Ishikawa (cell line): ENCODE data around the gene MAP1LC3B2.

Source experiments
- CEBPB ChIP-seq: IDR thresholded peaks from 2 replicates; pipeline ENCODE4 v1.6.1; 2012
- EGR1 ChIP-seq: IDR thresholded peaks from 2 replicates; pipeline ENCODE4 v1.6.1; 2012
- EP300 ChIP-seq: IDR thresholded peaks from 2 replicates; pipeline ENCODE4 v1.6.1; 2012; ENCODE audit warnings: borderline replicate concordance
- FOXM1 ChIP-seq: IDR thresholded peaks from 2 replicates; pipeline ENCODE4 v1.6.1; 2012; ENCODE audit warnings: low read depth, borderline replicate concordance
- MAX ChIP-seq: IDR thresholded peaks from 2 replicates; pipeline ENCODE4 v1.6.1; 2012
- NFIC ChIP-seq: IDR thresholded peaks from 2 replicates; pipeline ENCODE4 v1.6.1; 2012
- RAD21 ChIP-seq: IDR thresholded peaks from 2 replicates; pipeline ENCODE4 v1.6.1; 2012; ENCODE audit warnings: low read depth
- REST ChIP-seq: IDR thresholded peaks from 2 replicates; pipeline ENCODE4 v1.6.1; 2012; ENCODE audit warnings: low read depth, mild to moderate bottlenecking
- TAF1 ChIP-seq: IDR thresholded peaks from 2 replicates; pipeline ENCODE4 v1.6.1; 2012; ENCODE audit warnings: low read depth, mild to moderate bottlenecking
- TCF12 ChIP-seq: IDR thresholded peaks from 2 replicates; pipeline ENCODE4 v1.6.1; 2012; ENCODE audit warnings: low read depth
- TEAD4 ChIP-seq: IDR thresholded peaks from 2 replicates; pipeline ENCODE4 v1.6.1; 2012
- YY1 ChIP-seq: IDR thresholded peaks from 2 replicates; pipeline ENCODE4 v1.6.1; 2012; ENCODE audit warnings: low read depth
- ZBTB7A ChIP-seq: IDR thresholded peaks from 2 replicates; pipeline ENCODE4 v1.6.1; 2012; ENCODE audit warnings: low read depth

GRCh38 chr12:116588390-116589028, 29.3 kb downstream of the MAP1LC3B2 start:
- TF ChIP-seq RAD21 (no peak), CEBPB (no peak), TEAD4 (no peak), EP300 (no peak), REST (no peak), ZBTB7A (no peak), MAX (no peak), TAF1 (no peak), NFIC (no peak), YY1 (no peak), FOXM1 (no peak), EGR1 (no peak), TCF12 (no peak)
